Keratinocyte (primary cell): Measurements from ENCODE around the gene BNC1. TPM values are rescaled to one million over a fixed set of nuclear protein-coding genes. Genes with fewer than 3 reads are reported as not detected.
A peak's percentile ranks its signal among the peaks of the same experiment; 100 is the strongest.

Source experiments
- DNase-seq: peaks from one replicate; pipeline ENCODE4 v3.0.0-alpha.2; 2011; ENCODE audit warnings: low read depth, missing footprints, low spot score
- FAIRE-seq: peaks from 2 replicates; lab custom pipeline; 2011; peaks lifted over from hg19 to GRCh38; lab: Jason Lieb, UNC
- H2AFZ ChIP-seq: 2 replicates; pipeline ENCODE4 v1.6.0; 2012; ENCODE audit warnings: low read length, control low read depth, inconsistent platforms; ENCODE audit not compliant: control insufficient read depth
- H3K27ac ChIP-seq: 2 replicates; pipeline ENCODE4 v1.5.1; 2011; ENCODE audit warnings: low read length; ENCODE audit not compliant: control insufficient read depth, insufficient read depth
- H3K27me3 ChIP-seq: 3 replicates; pipeline ENCODE4 v1.6.0; 2011; ENCODE audit warnings: low read length; ENCODE audit not compliant: control insufficient read depth, insufficient read depth; ENCODE audit errors: extremely low read depth
- H3K36me3 ChIP-seq, 2 experiments: 2 replicates in 1 of 2; 3 replicates in 1 of 2; pipeline ENCODE4 v1.5.1; 2011; ENCODE audit warnings: low read length in 2 of 2, mild to moderate bottlenecking in 1 of 2; ENCODE audit not compliant: control insufficient read depth in 2 of 2, insufficient read depth in 2 of 2; ENCODE audit errors: extremely low read depth in 1 of 2
- H3K4me1 ChIP-seq: 3 replicates; pipeline ENCODE4 v1.5.1; 2011; ENCODE audit warnings: low read length; ENCODE audit not compliant: control insufficient read depth, insufficient read depth; ENCODE audit errors: extremely low read depth
- H3K4me2 ChIP-seq: 3 replicates; pipeline ENCODE4 v1.6.0; 2011; ENCODE audit warnings: low read depth, low read length; ENCODE audit not compliant: control insufficient read depth, insufficient read depth; ENCODE audit errors: extremely low read depth
- H3K4me3 ChIP-seq, 3 experiments: fragments of 200-600 bp in 1 of 3; sonication (generic) in 1 of 3; 2 replicates in 2 of 3; 3 replicates in 1 of 3; pipeline ENCODE4 v1.5.1; 2011 to 2016; ENCODE audit warnings: low read length in 3 of 3, mild to moderate bottlenecking in 3 of 3, control low read depth in 2 of 3, inconsistent platforms in 1 of 3, low read depth in 1 of 3, mixed read lengths in 1 of 3, mixed run types in 1 of 3, moderate library complexity in 1 of 3; ENCODE audit not compliant: control insufficient read depth in 2 of 3, insufficient read depth in 2 of 3; ENCODE audit errors: extremely low read depth in 1 of 3
- H3K79me2 ChIP-seq: 2 replicates; pipeline ENCODE4 v1.6.0; 2012; ENCODE audit warnings: low read length; ENCODE audit not compliant: control insufficient read depth, insufficient read depth
- H3K9ac ChIP-seq: 3 replicates; pipeline ENCODE4 v1.6.0; 2011; ENCODE audit warnings: low read length; ENCODE audit not compliant: control insufficient read depth, insufficient read depth; ENCODE audit errors: extremely low read depth
- H3K9me1 ChIP-seq: 3 replicates; pipeline ENCODE4 v1.6.0; 2011; ENCODE audit warnings: low read length; ENCODE audit not compliant: control insufficient read depth, insufficient read depth; ENCODE audit errors: extremely low read depth
- H3K9me3 ChIP-seq: 2 replicates; pipeline ENCODE4 v1.5.1; 2012; ENCODE audit warnings: low read depth, low read length; ENCODE audit not compliant: control insufficient read depth
- H4K20me1 ChIP-seq: 3 replicates; pipeline ENCODE4 v1.6.0; 2011; ENCODE audit warnings: low read length; ENCODE audit not compliant: control insufficient read depth, insufficient read depth; ENCODE audit errors: extremely low read depth
- EZH2 ChIP-seq: IDR thresholded peaks from one replicate; pipeline ENCODE4 v1.6.1; 2012; ENCODE audit warnings: inconsistent platforms, mild to moderate bottlenecking, low read length, moderate library complexity
- dilution Hi-C: fragments of 300-500 bp; cut with MboI; formaldehyde crosslinking; loops from one replicate; pipeline ENCODE4 v1.7.0; 2020; ENCODE audit warnings: low sequenced_read_pairs; ENCODE audit not compliant: extremely low pct_ligation_motif_present
- polyA plus RNA-seq, 5 experiments: library from polyadenylated mRNA; depleted of rRNA in 3 of 5; stranded (reverse) in 3 of 5; stranded (forward) in 1 of 5; unstranded in 1 of 5; fragments of >200 nt; gene quantifications; 1 replicate in 1 of 5; 2 replicates in 3 of 5; 3 replicates in 1 of 5; pipeline versions ENCODE4 v1.2.1 to v1.2.3, GENCODE V29; 2011 to 2012; ENCODE audit warnings: missing spikeins in 2 of 5, low read depth in 1 of 5, low replicate concordance in 1 of 5
- TF ChIP-seq, protein P1 (sequence below), 3 experiments: IDR thresholded peaks in 1 of 3; conservative IDR thresholded peaks in 1 of 3; optimal IDR thresholded peaks in 1 of 3; 2 replicates in 2 of 3; 3 replicates in 1 of 3; pipeline versions ENCODE3 to v1.5.1; 2011; ENCODE audit warnings: low read length in 3 of 3, mild to moderate bottlenecking in 3 of 3, moderate library complexity in 2 of 3, control low read depth in 1 of 3, inconsistent platforms in 1 of 3; ENCODE audit not compliant: insufficient read depth in 2 of 3; ENCODE audit errors: extremely low read depth in 1 of 3

The BNC1 gene
- polyA plus RNA-seq, 1 donor (not counting 4 experiments of a cell fraction or from before 2014, with no cell fraction given), result 137 TPM

DNA sequence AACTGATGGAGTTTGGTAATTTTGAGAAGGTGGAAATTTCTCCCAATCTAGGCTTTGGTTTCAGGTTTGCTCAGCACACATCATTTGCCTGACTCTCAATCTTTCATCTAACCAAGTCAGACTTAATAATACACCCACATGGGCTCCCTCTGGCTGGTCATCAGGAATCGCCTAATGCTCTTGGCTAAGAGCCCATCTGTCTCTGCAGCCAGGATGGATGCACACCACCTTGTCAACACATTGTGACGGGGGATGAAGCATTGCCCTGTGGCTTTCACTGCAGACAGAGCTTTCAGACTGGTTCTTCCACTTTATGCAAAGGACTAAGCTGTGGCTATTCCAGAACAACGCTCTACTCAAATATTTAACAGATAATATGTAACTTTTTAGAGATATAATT, 73.8 kb downstream of the BNC1 start:
- H3K27me3 ChIP-seq, result no peaks in the 10 kb centered on the region
- no peak overlapping the region for H3K4me3 ChIP-seq
- H3K9me1 ChIP-seq, result no peaks in the 10 kb centered on the region
- no peaks in the 10 kb centered on the region for H3K9me3 ChIP-seq
- no peak overlapping the region for H3K9ac ChIP-seq
- no peak overlapping the region for H3K4me2 ChIP-seq
- H3K79me2 ChIP-seq, result peaks cover 14% of the 10 kb centered on the region
- H3K4me1 ChIP-seq, result peaks cover 7% of the 10 kb centered on the region
- H3K36me3 ChIP-seq, result no peaks in the 10 kb centered on the region
- dilution Hi-C loops, result no loop called here
- FAIRE-seq, result no peak
- TF ChIP-seq EZH2, result no peak
- TF ChIP-seq, protein P1, sequence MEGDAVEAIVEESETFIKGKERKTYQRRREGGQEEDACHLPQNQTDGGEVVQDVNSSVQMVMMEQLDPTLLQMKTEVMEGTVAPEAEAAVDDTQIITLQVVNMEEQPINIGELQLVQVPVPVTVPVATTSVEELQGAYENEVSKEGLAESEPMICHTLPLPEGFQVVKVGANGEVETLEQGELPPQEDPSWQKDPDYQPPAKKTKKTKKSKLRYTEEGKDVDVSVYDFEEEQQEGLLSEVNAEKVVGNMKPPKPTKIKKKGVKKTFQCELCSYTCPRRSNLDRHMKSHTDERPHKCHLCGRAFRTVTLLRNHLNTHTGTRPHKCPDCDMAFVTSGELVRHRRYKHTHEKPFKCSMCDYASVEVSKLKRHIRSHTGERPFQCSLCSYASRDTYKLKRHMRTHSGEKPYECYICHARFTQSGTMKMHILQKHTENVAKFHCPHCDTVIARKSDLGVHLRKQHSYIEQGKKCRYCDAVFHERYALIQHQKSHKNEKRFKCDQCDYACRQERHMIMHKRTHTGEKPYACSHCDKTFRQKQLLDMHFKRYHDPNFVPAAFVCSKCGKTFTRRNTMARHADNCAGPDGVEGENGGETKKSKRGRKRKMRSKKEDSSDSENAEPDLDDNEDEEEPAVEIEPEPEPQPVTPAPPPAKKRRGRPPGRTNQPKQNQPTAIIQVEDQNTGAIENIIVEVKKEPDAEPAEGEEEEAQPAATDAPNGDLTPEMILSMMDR (optimal IDR thresholded peaks at IDR 0.05 in 1 of 3, IDR thresholded peaks at IDR 0.05 in 1 of 3, conservative IDR thresholded peaks at IDR 0.05 in 1 of 3; ENCODE audit: extremely low read depth in 1 of 3, insufficient read depth in 2 of 3, low read length in 3 of 3), result no peak
- no peak for DNase-seq
- H2AFZ ChIP-seq, result no peak overlapping the region
- no peaks in the 10 kb centered on the region for H4K20me1 ChIP-seq
- H3K27ac ChIP-seq, result no peak overlapping the region

DNA sequence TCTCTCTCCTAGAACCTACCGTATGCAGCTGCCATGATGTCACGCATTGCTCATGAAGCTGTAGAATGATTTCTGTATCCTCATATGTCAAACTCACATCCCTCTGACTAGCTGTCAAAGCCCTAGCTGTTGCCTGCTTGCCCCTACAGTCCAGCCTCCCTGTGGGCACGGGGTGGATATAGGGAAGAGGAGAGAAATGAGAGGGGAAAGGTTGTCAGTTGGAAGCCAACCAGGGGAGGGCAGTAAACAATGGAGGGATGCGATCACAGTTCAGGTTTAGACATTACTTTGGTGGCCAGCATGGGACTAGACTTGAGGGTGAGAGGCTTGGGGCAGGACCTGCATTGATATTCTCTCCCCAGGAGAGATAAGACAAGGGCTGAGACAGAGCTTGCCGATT, 75.1 kb downstream of the BNC1 start:
- Histone ChIP-seq H3K4me3 (no peak overlapping the region), H3K4me1 (peaks cover 17% of the 10 kb centered on the region), H3K9me3 (no peaks in the 10 kb centered on the region), H3K36me3 (no peaks in the 10 kb centered on the region), H4K20me1 (no peaks in the 10 kb centered on the region), H3K79me2 (peaks cover 27% of the 10 kb centered on the region), H3K9ac (no peak overlapping the region), H3K9me1 (no peaks in the 10 kb centered on the region), H3K27ac (no peak overlapping the region), H3K27me3 (no peaks in the 10 kb centered on the region), H2AFZ (no peak overlapping the region), H3K4me2 (no peak overlapping the region)
- TF ChIP-seq, protein P1 (optimal IDR thresholded peaks at IDR 0.05 in 1 of 3, IDR thresholded peaks at IDR 0.05 in 1 of 3, conservative IDR thresholded peaks at IDR 0.05 in 1 of 3; ENCODE audit: extremely low read depth in 1 of 3, insufficient read depth in 2 of 3, low read length in 3 of 3), result peak in 1 of 3 experiments; percentile 34
- TF ChIP-seq EZH2, result no peak
- dilution Hi-C loops, result no loop called here
- FAIRE-seq, result no peak
- no peak for DNase-seq
